Measurements from ENCODE around the gene BOD1L2. TPM values are rescaled to one million over a fixed set of nuclear protein-coding genes. Genes with fewer than 3 reads are reported as not detected.
A peak's percentile ranks its signal among the peaks of the same experiment; 100 is the strongest.

The BOD1L2 gene
- total and polyA plus RNA-seq, 9 donors: not detected

DNA sequence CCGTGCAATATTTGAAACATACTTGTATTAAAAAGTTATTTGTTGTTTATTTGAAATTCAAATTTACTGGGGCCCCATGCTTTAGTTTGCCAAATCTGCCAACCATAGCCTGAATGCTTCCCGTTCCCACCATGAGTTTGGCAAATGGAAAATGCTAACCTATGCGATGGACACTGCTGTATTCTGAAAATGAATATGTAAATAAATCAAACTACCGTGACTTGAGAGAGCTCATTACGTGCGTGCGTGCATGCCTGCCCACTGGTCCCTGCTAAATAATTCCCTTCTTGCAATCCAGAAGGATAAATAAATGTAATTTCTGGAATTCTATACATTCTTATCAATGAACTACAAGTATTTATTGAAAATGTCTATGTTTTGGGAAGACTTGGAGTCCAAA lies 3.2 kb downstream of the BOD1L2 start:
- Histone ChIP-seq H3K4me3 (no peak overlapping the region), H3K9me3 (no peaks in the 10 kb centered on the region), H3K36me3 (no peaks in the 10 kb centered on the region), H3K27ac (no peak overlapping the region), H3K27me3 (no peaks in the 10 kb centered on the region), H3K4me1 (ENCODE audit: insufficient read depth) (no peaks in the 10 kb centered on the region)
- intact Hi-C loops (cut with DNase I): no loop called here
- 43 to 54% (median 45%) methylated on average over 7 of the region's 7 CpGs for WGBS, 3 donors
- DNase-seq: no peak
- TF ChIP-seq POLR2A (IDR thresholded peaks at IDR 0.05) (no peak), EP300 (IDR thresholded peaks at IDR 0.05) (no peak)
- TF ChIP-seq, protein P1, sequence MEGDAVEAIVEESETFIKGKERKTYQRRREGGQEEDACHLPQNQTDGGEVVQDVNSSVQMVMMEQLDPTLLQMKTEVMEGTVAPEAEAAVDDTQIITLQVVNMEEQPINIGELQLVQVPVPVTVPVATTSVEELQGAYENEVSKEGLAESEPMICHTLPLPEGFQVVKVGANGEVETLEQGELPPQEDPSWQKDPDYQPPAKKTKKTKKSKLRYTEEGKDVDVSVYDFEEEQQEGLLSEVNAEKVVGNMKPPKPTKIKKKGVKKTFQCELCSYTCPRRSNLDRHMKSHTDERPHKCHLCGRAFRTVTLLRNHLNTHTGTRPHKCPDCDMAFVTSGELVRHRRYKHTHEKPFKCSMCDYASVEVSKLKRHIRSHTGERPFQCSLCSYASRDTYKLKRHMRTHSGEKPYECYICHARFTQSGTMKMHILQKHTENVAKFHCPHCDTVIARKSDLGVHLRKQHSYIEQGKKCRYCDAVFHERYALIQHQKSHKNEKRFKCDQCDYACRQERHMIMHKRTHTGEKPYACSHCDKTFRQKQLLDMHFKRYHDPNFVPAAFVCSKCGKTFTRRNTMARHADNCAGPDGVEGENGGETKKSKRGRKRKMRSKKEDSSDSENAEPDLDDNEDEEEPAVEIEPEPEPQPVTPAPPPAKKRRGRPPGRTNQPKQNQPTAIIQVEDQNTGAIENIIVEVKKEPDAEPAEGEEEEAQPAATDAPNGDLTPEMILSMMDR (IDR thresholded peaks at IDR 0.05): no peak

DNA sequence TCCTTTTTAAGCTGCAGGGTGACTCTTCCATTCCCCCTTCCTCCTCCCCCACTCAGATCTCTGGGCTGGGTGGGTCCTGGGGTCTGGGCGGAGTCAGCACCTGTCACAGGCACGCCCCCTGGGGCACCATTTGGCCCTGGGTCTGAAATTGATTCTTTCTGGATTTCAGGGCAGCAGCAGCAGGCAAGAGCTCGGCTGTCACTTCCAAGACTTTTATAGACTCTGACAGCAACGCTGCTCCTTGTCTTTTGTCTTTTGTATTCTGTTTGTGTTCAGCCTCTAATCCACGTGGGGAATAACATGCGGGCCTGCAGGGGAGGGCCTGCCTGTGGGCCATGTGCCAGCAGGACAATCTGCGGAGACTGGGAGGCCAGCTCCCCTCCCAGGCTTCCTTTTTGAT lies 3.9 kb downstream of the BOD1L2 start:
- Histone ChIP-seq H3K4me3 (no peak overlapping the region), H3K27ac (no peak overlapping the region), H3K36me3 (no peaks in the 10 kb centered on the region), H3K9me3 (no peaks in the 10 kb centered on the region), H3K27me3 (no peaks in the 10 kb centered on the region), H3K4me1 (ENCODE audit: insufficient read depth) (no peaks in the 10 kb centered on the region)
- no peak for DNase-seq
- intact Hi-C loops (cut with DNase I): no loop called here
- WGBS, 3 donors: 3 to 7% (median 4%) methylated on average over 7 of the region's 7 CpGs
- no peak for TF ChIP-seq POLR2A (IDR thresholded peaks at IDR 0.05)
- TF ChIP-seq EP300 (IDR thresholded peaks at IDR 0.05): no peak
- TF ChIP-seq, protein P1 (IDR thresholded peaks at IDR 0.05): no peak

- Histone ChIP-seq H3K27me3 (no peaks in the 10 kb centered on the region), H3K4me1 (ENCODE audit: insufficient read depth) (no peaks in the 10 kb centered on the region), H3K4me3 (no peak overlapping the region), H3K27ac (no peak overlapping the region), H3K9me3 (no peaks in the 10 kb centered on the region), H3K36me3 (no peaks in the 10 kb centered on the region)
- 13 to 21% (median 19%) methylated on average over 13 of the region's 13 CpGs for WGBS, 3 donors
- DNase-seq: peak in 1 of 5 donors; percentile 31
- intact Hi-C loops (cut with DNase I): no loop called here
- no peak for TF ChIP-seq POLR2A (IDR thresholded peaks at IDR 0.05)
- TF ChIP-seq, protein P1 (IDR thresholded peaks at IDR 0.05): no peak
- no peak for TF ChIP-seq EP300 (IDR thresholded peaks at IDR 0.05)
Observed at GRCh38 chr18:57154191-57154830, 7.4 kb downstream of the BOD1L2 start.

DNA sequence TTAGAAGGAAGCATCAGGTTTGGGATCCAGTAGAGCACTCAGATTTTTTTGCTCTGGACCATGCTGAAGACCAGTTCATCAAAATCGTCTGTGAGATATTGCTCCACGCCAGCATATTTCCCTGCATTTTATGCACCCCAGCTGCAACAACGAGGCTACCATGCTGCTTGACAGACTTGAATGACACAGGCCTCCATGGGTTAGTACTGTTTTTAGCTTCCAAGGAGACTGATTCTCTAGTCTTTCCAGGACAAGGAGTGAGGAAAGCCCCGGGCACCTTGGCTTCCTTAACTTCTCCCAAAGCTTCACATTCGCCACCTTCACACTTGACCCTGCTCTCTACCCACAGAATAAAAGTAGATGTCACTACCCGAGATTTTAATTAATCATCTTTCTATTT lies 17.5 kb downstream of the BOD1L2 start:
- Histone ChIP-seq H3K4me1 (ENCODE audit: insufficient read depth) (no peaks in the 10 kb centered on the region), H3K27ac (no peak overlapping the region), H3K9me3 (no peaks in the 10 kb centered on the region), H3K36me3 (no peaks in the 10 kb centered on the region), H3K4me3 (no peak overlapping the region), H3K27me3 (no peaks in the 10 kb centered on the region)
- no peak for DNase-seq
- intact Hi-C loops (cut with DNase I): no loop called here
- WGBS, 3 donors: 61 to 75% (median 72%) methylated on average over 6 of the region's 6 CpGs
- no peak for TF ChIP-seq EP300 (IDR thresholded peaks at IDR 0.05)
- TF ChIP-seq, protein P1 (IDR thresholded peaks at IDR 0.05): no peak
- no peak for TF ChIP-seq POLR2A (IDR thresholded peaks at IDR 0.05)

Data from ovary (tissue), 9 donors.